ENCODE measurements around the gene KMT2C.
"Not testable (repeated sequence)": the region's sequence is repeated elsewhere in the genome, so short reads cannot be mapped to it uniquely, and the experiment has no call there.

Gene KMT2C

GRCh38 chr7:152284998-152285397 lies 150.8 kb downstream of the KMT2C start:
- H3K4me3 ChIP-seq (ENCODE audit: low read depth in 1 of 2, low read length in 2 of 2); H3K9ac ChIP-seq (ENCODE audit: low read depth, low read length); H4K20me1 ChIP-seq (ENCODE audit: insufficient read depth, low read length); H3K79me2 ChIP-seq (ENCODE audit: insufficient read depth, low read length); H3K4me2 ChIP-seq (ENCODE audit: insufficient read depth, low read length); H3K9me3 ChIP-seq (ENCODE audit: insufficient read depth, low read length, severe bottlenecking); H3K27me3 ChIP-seq (ENCODE audit: insufficient read depth, low read length, poor library complexity); ATAC-seq (ENCODE audit: insufficient read depth, low read depth); H3K27ac ChIP-seq (ENCODE audit: low read length); DNase-seq; H2AFZ ChIP-seq (ENCODE audit: low read depth, low read length); H3K4me1 ChIP-seq (ENCODE audit: insufficient read depth, low read length): not testable (repeated sequence)
- peaks cover 15% of the 10 kb centered on the region for H3K36me3 ChIP-seq (ENCODE audit: insufficient read depth, low read length)

- H3K4me3 ChIP-seq (ENCODE audit: low read depth in 1 of 2, low read length in 2 of 2); H3K27ac ChIP-seq (ENCODE audit: low read length); H3K4me1 ChIP-seq (ENCODE audit: insufficient read depth, low read length); H3K9me3 ChIP-seq (ENCODE audit: insufficient read depth, low read length, severe bottlenecking); H3K27me3 ChIP-seq (ENCODE audit: insufficient read depth, low read length, poor library complexity); H3K36me3 ChIP-seq (ENCODE audit: insufficient read depth, low read length); H2AFZ ChIP-seq (ENCODE audit: low read depth, low read length); DNase-seq; ATAC-seq (ENCODE audit: insufficient read depth, low read depth); H3K4me2 ChIP-seq (ENCODE audit: insufficient read depth, low read length); H3K79me2 ChIP-seq (ENCODE audit: insufficient read depth, low read length); H4K20me1 ChIP-seq (ENCODE audit: insufficient read depth, low read length); H3K9ac ChIP-seq (ENCODE audit: low read depth, low read length): not testable (repeated sequence)
These were observed 158.1 kb downstream of the KMT2C start for GRCh38 chr7:152277687-152278086.

GRCh38 chr7:152270427-152270826 lies 165.4 kb downstream of the KMT2C start:
- H3K9me3 ChIP-seq (ENCODE audit: insufficient read depth, low read length, severe bottlenecking); DNase-seq; H4K20me1 ChIP-seq (ENCODE audit: insufficient read depth, low read length); ATAC-seq (ENCODE audit: insufficient read depth, low read depth); H3K27me3 ChIP-seq (ENCODE audit: insufficient read depth, low read length, poor library complexity); H3K79me2 ChIP-seq (ENCODE audit: insufficient read depth, low read length); H3K9ac ChIP-seq (ENCODE audit: low read depth, low read length); H2AFZ ChIP-seq (ENCODE audit: low read depth, low read length); H3K4me3 ChIP-seq (ENCODE audit: low read depth in 1 of 2, low read length in 2 of 2); H3K4me1 ChIP-seq (ENCODE audit: insufficient read depth, low read length); H3K4me2 ChIP-seq (ENCODE audit: insufficient read depth, low read length); H3K27ac ChIP-seq (ENCODE audit: low read length): not testable (repeated sequence)
- peaks cover 21% of the 10 kb centered on the region for H3K36me3 ChIP-seq (ENCODE audit: insufficient read depth, low read length)

- H3K36me3 ChIP-seq (ENCODE audit: insufficient read depth, low read length); DNase-seq; H3K9me3 ChIP-seq (ENCODE audit: insufficient read depth, low read length, severe bottlenecking); H3K4me1 ChIP-seq (ENCODE audit: insufficient read depth, low read length); H2AFZ ChIP-seq (ENCODE audit: low read depth, low read length); H3K4me3 ChIP-seq (ENCODE audit: low read depth in 1 of 2, low read length in 2 of 2); H3K27ac ChIP-seq (ENCODE audit: low read length); ATAC-seq (ENCODE audit: insufficient read depth, low read depth); H3K27me3 ChIP-seq (ENCODE audit: insufficient read depth, low read length, poor library complexity); H3K4me2 ChIP-seq (ENCODE audit: insufficient read depth, low read length); H3K79me2 ChIP-seq (ENCODE audit: insufficient read depth, low read length); H3K9ac ChIP-seq (ENCODE audit: low read depth, low read length); H4K20me1 ChIP-seq (ENCODE audit: insufficient read depth, low read length): not testable (repeated sequence)
These were observed 168.9 kb downstream of the KMT2C start for GRCh38 chr7:152266859-152267258.

- not testable (repeated sequence) for H3K9ac ChIP-seq (ENCODE audit: low read depth, low read length); H3K27me3 ChIP-seq (ENCODE audit: insufficient read depth, low read length, poor library complexity); DNase-seq; H2AFZ ChIP-seq (ENCODE audit: low read depth, low read length); H3K9me3 ChIP-seq (ENCODE audit: insufficient read depth, low read length, severe bottlenecking); H3K36me3 ChIP-seq (ENCODE audit: insufficient read depth, low read length); H3K4me1 ChIP-seq (ENCODE audit: insufficient read depth, low read length); H3K79me2 ChIP-seq (ENCODE audit: insufficient read depth, low read length); H3K4me2 ChIP-seq (ENCODE audit: insufficient read depth, low read length); H3K4me3 ChIP-seq (ENCODE audit: low read depth in 1 of 2, low read length in 2 of 2); H3K27ac ChIP-seq (ENCODE audit: low read length); ATAC-seq (ENCODE audit: insufficient read depth, low read depth); H4K20me1 ChIP-seq (ENCODE audit: insufficient read depth, low read length)
These were observed 170.9 kb downstream of the KMT2C start for GRCh38 chr7:152264915-152265314.

- H3K79me2 ChIP-seq (ENCODE audit: insufficient read depth, low read length); H3K4me2 ChIP-seq (ENCODE audit: insufficient read depth, low read length); H2AFZ ChIP-seq (ENCODE audit: low read depth, low read length); DNase-seq; H3K27me3 ChIP-seq (ENCODE audit: insufficient read depth, low read length, poor library complexity); H3K27ac ChIP-seq (ENCODE audit: low read length); H3K9me3 ChIP-seq (ENCODE audit: insufficient read depth, low read length, severe bottlenecking); H4K20me1 ChIP-seq (ENCODE audit: insufficient read depth, low read length); H3K9ac ChIP-seq (ENCODE audit: low read depth, low read length); H3K4me1 ChIP-seq (ENCODE audit: insufficient read depth, low read length); H3K4me3 ChIP-seq (ENCODE audit: low read depth in 1 of 2, low read length in 2 of 2): not testable (repeated sequence)
- H3K36me3 ChIP-seq (ENCODE audit: insufficient read depth, low read length): peaks cover 10% of the 10 kb centered on the region
- 0 out of 3 replicates have a peak, but pooled peaks have one; percentile 12 for ATAC-seq (ENCODE audit: insufficient read depth, low read depth)
These were observed 173.7 kb downstream of the KMT2C start for GRCh38 chr7:152262146-152262545.

- peaks cover 12% of the 10 kb centered on the region for H3K36me3 ChIP-seq (ENCODE audit: insufficient read depth, low read length)
- not testable (repeated sequence) for H2AFZ ChIP-seq (ENCODE audit: low read depth, low read length); H3K4me2 ChIP-seq (ENCODE audit: insufficient read depth, low read length); H3K27me3 ChIP-seq (ENCODE audit: insufficient read depth, low read length, poor library complexity); H3K9ac ChIP-seq (ENCODE audit: low read depth, low read length); DNase-seq; ATAC-seq (ENCODE audit: insufficient read depth, low read depth); H3K79me2 ChIP-seq (ENCODE audit: insufficient read depth, low read length); H3K9me3 ChIP-seq (ENCODE audit: insufficient read depth, low read length, severe bottlenecking); H4K20me1 ChIP-seq (ENCODE audit: insufficient read depth, low read length); H3K4me3 ChIP-seq (ENCODE audit: low read depth in 1 of 2, low read length in 2 of 2); H3K27ac ChIP-seq (ENCODE audit: low read length); H3K4me1 ChIP-seq (ENCODE audit: insufficient read depth, low read length)
These were observed 176.2 kb downstream of the KMT2C start for GRCh38 chr7:152259645-152260044.

- DNase-seq; H3K4me1 ChIP-seq (ENCODE audit: insufficient read depth, low read length); H3K9ac ChIP-seq (ENCODE audit: low read depth, low read length); H2AFZ ChIP-seq (ENCODE audit: low read depth, low read length); H3K4me3 ChIP-seq (ENCODE audit: low read depth in 1 of 2, low read length in 2 of 2); H3K4me2 ChIP-seq (ENCODE audit: insufficient read depth, low read length); H4K20me1 ChIP-seq (ENCODE audit: insufficient read depth, low read length); H3K79me2 ChIP-seq (ENCODE audit: insufficient read depth, low read length); H3K27ac ChIP-seq (ENCODE audit: low read length); ATAC-seq (ENCODE audit: insufficient read depth, low read depth); H3K27me3 ChIP-seq (ENCODE audit: insufficient read depth, low read length, poor library complexity); H3K9me3 ChIP-seq (ENCODE audit: insufficient read depth, low read length, severe bottlenecking): not testable (repeated sequence)
- peaks cover 34% of the 10 kb centered on the region for H3K36me3 ChIP-seq (ENCODE audit: insufficient read depth, low read length)
These were observed 188.0 kb downstream of the KMT2C start for GRCh38 chr7:152247851-152248250.

Measured in DND-41 (cell line).